Mucosa of gallbladder (tissue), 1 donor: ENCODE data around the gene SPTAN1. TPM values are rescaled to one million over a fixed set of nuclear protein-coding genes. Genes with fewer than 3 reads are reported as not detected.
"Not testable (repeated sequence)": the region's sequence is repeated elsewhere in the genome, so short reads cannot be mapped to it uniquely, and the experiment has no call there.

ENCODE experiments used
- DNase-seq: peaks from one replicate; pipeline ENCODE4 v3.0.0-alpha.2; 2020; ENCODE audit warnings: low spot score
- total RNA-seq: library from RNA; stranded (reverse); gene quantifications from one replicate; pipeline ENCODE4 v1.2.1, GENCODE V29; 2021
- donor health status: DM: no; HTN: no; CAD: no.

The SPTAN1 gene
- total RNA-seq, 1 donor from 2014 or later: 323 TPM

GRCh38 chr9:128666481-128666941 is 114.1 kb downstream of the SPTAN1 start:
- not testable (repeated sequence) for DNase-seq

GRCh38 chr9:128669786-128670185 is 117.4 kb downstream of the SPTAN1 start:
- DNase-seq: no peak

GRCh38 chr9:128675382-128675781 is 123.0 kb downstream of the SPTAN1 start:
- no peak for DNase-seq

GRCh38 chr9:128677794-128678193 is 125.4 kb downstream of the SPTAN1 start:
- no peak for DNase-seq

Other genes starting within 250 kb of the SPTAN1 start
- gene TRUB2, start 230.1 kb upstream of the SPTAN1 start, total RNA-seq: 21.8 TPM
- 54.8 TPM for gene COQ4, start 229.7 kb upstream of the SPTAN1 start, total RNA-seq
- 50.4 TPM for gene SLC27A4, start 212.1 kb upstream of the SPTAN1 start, total RNA-seq
- gene URM1, start 181.2 kb upstream of the SPTAN1 start, total RNA-seq: 53.1 TPM
- 23.7 TPM for gene CERCAM, start 131.7 kb upstream of the SPTAN1 start, total RNA-seq
- gene ODF2, start 96.6 kb upstream of the SPTAN1 start, total RNA-seq: 26.4 TPM
- 22.8 TPM for gene GLE1, start 47.9 kb upstream of the SPTAN1 start, total RNA-seq
- 56.7 TPM for gene DYNC2I2, start 104.3 kb downstream of the SPTAN1 start, total RNA-seq
- gene SET, start 136.6 kb downstream of the SPTAN1 start, total RNA-seq: 198 TPM
- gene PKN3, start 149.9 kb downstream of the SPTAN1 start, total RNA-seq: 9.4 TPM
- gene ZDHHC12, start 171.5 kb downstream of the SPTAN1 start, total RNA-seq: 66.2 TPM
- gene ZER1, start 219.3 kb downstream of the SPTAN1 start, total RNA-seq: 52.2 TPM
- gene TBC1D13, start 234.7 kb downstream of the SPTAN1 start, total RNA-seq: 31.0 TPM